NCI-H2029 (cell line): Measurements from ENCODE around the gene NXNL1.

Source experiments
- DNase-seq: peaks from one replicate; lab custom pipeline; 2025; lab: John Stamatoyannopoulos, UW

The NXNL1 gene

GRCh38 chr19:17419621-17420474, 40.9 kb downstream of the NXNL1 start, which contains the start of gene MVB12A:
MVB12A (plus strand) TSS chr19:17420047; CDS start chr19:17420136, 89 bp downstream.
- peak; percentile 98 for DNase-seq

- no peak for DNase-seq
Observed at GRCh38 chr19:17419154-17419620, 41.5 kb downstream of the NXNL1 start.

- no peak for DNase-seq
Observed at GRCh38 chr19:17418710-17419109, 42.0 kb downstream of the NXNL1 start.

DNA sequence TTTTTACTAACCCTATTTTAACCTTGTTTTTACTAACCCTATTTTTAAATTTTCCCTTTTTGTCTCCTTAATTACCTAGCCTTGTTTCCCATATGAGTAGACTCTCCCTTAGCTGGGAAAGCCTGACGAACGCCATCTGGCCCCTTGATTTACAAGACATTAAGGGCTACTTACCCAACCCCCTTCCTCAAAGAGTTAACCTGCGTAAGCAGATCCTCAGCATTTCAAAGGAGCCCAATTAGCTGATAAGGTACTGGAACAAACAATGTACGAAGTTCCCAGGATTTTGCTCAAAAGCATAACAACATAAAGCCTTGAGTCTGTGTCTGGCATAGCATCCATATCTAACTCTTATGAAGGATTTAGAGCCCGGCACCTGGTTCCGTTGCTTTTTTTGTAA, 45.6 kb downstream of the NXNL1 start:
- DNase-seq = no peak

GRCh38 chr19:17414097-17414496, 46.6 kb downstream of the NXNL1 start:
- no peak for DNase-seq

DNA sequence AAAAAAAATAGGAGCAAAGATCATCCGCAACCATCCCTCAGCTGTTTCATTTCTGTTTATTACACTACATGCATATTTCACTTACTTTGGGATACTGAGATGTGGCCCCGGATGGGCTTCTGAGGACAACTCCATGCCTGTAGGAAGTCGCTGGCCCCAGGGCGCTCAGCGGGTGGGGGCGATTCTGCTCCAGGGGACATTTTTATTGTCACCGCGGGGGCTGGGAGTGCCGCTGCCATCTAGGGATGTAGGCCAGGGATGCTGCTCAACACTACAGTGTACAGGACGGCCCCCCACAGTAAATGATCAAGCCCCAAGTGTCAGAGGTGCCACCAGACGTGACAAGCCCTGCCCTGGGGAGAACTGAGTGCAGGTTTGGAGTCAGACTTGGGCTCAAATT, 48.9 kb downstream of the NXNL1 start:
- no peak for DNase-seq

- DNase-seq = no peak
Observed at GRCh38 chr19:17409990-17410389, 50.7 kb downstream of the NXNL1 start.

GRCh38 chr19:17406887-17407196, 53.9 kb downstream of the NXNL1 start:
- no peak for DNase-seq

DNA sequence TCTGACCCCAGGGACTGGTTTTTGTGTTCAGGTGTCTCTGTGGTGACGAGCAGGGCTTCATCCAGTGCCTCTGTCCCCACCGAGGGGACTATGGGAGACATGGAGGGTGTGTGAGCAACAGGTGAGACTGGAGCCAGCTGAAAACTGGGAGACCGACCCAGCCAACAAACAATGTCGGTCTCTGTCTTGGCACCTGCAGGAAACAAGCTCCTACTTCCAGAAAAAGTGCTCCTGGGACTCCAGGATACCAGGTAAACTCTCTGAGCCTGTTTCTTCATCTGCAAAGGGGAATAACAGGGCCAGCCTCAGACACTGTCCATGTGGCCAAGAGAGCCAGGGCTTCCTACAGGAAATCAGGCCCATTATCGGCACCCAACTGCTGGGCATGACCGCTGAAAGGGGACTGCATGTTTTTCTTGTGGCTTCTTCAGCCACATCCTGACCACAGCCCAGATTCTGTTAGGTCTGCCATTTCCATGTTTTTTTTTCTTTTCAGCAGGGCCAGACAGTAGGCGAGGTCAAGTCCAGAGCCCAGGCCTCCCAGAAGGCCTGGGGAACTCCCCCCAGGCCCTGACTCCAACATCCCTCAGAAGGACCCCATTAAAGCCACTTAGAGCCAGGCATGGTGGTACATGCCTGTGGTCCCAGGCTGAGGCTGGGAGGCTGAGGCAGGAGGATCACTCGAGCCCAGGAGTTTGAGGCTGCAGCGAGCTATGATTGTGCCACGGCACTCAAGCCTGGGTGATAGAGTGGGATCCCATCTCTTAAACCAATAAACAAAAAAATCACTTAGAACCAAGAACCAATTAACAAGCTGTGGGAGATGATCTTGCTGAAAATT, 54.5 kb downstream of the NXNL1 start:
- no peak for DNase-seq
